ENCODE measurements around the gene ASPM.

Gene ASPM

GRCh38 chr1:197062692-197063091 is 83.8 kb downstream of the ASPM start:
- Histone ChIP-seq H4K20me1 (ENCODE audit: insufficient read depth, low read length) (no peaks in the 10 kb centered on the region), H3K9ac (ENCODE audit: low read length) (no peak overlapping the region), H3K9me2 (replicated peaks; ENCODE audit: insufficient read depth, low read length) (no peaks in the 10 kb centered on the region), H3K4me2 (ENCODE audit: low read depth, low read length) (no peak overlapping the region), H3K4me3 (ENCODE audit: low read length) (no peak overlapping the region), H3K4me1 (ENCODE audit: low read length) (no peaks in the 10 kb centered on the region), H3K36me3 (replicated peaks; ENCODE audit: insufficient read depth, low read length) (no peaks in the 10 kb centered on the region), H3F3A (ENCODE audit: insufficient read depth, low read length) (no peaks in the 10 kb centered on the region), H3K27me3 (replicated peaks; ENCODE audit: insufficient read depth, low read length) (no peaks in the 10 kb centered on the region), H3K9me3 (replicated peaks; ENCODE audit: insufficient read depth, low read length) (no peaks in the 10 kb centered on the region), H3K79me2 (ENCODE audit: low read length) (no peaks in the 10 kb centered on the region), H2AFZ (ENCODE audit: low read length) (no peak overlapping the region), H3K27ac (ENCODE audit: low read length) (no peak overlapping the region)
- no peak for DNase-seq
- TF ChIP-seq CTCF (IDR thresholded peaks at IDR 0.05; ENCODE audit: low read length) (no peak), EZH2phosphoT487 (IDR thresholded peaks at IDR 0.05; ENCODE audit: low read length) (no peak), EZH2 (optimal IDR thresholded peaks at IDR 0.05; ENCODE audit: low read depth, low read length) (no peak)

GRCh38 chr1:197049100-197049499 is 97.4 kb downstream of the ASPM start:
- no peak for DNase-seq
- H3K36me3 ChIP-seq (replicated peaks; ENCODE audit: insufficient read depth, low read length): no peaks in the 10 kb centered on the region
- no peak overlapping the region for H3K9ac ChIP-seq (ENCODE audit: low read length)
- H3K4me2 ChIP-seq (ENCODE audit: low read depth, low read length): no peak overlapping the region
- no peaks in the 10 kb centered on the region for H3K4me1 ChIP-seq (ENCODE audit: low read length)
- no peak overlapping the region for H3K4me3 ChIP-seq (ENCODE audit: low read length)
- H3F3A ChIP-seq (ENCODE audit: insufficient read depth, low read length): no peaks in the 10 kb centered on the region
- H3K27me3 ChIP-seq (replicated peaks; ENCODE audit: insufficient read depth, low read length): no peaks in the 10 kb centered on the region
- no peak overlapping the region for H3K27ac ChIP-seq (ENCODE audit: low read length)
- no peaks in the 10 kb centered on the region for H3K9me2 ChIP-seq (replicated peaks; ENCODE audit: insufficient read depth, low read length)
- H4K20me1 ChIP-seq (ENCODE audit: insufficient read depth, low read length): no peaks in the 10 kb centered on the region
- H3K9me3 ChIP-seq (replicated peaks; ENCODE audit: insufficient read depth, low read length): no peaks in the 10 kb centered on the region
- TF ChIP-seq EZH2phosphoT487 (IDR thresholded peaks at IDR 0.05; ENCODE audit: low read length) (no peak), EZH2 (optimal IDR thresholded peaks at IDR 0.05; ENCODE audit: low read depth, low read length) (no peak), CTCF (IDR thresholded peaks at IDR 0.05; ENCODE audit: low read length) (no peak)
- H3K79me2 ChIP-seq (ENCODE audit: low read length): no peaks in the 10 kb centered on the region
- H2AFZ ChIP-seq (ENCODE audit: low read length): no peak overlapping the region

GRCh38 chr1:197042676-197043341 is 103.7 kb downstream of the ASPM start:
- TF ChIP-seq EZH2phosphoT487 (IDR thresholded peaks at IDR 0.05; ENCODE audit: low read length): no peak
- no peak for TF ChIP-seq EZH2 (optimal IDR thresholded peaks at IDR 0.05; ENCODE audit: low read depth, low read length)
- TF ChIP-seq CTCF (IDR thresholded peaks at IDR 0.05; ENCODE audit: low read length): no peak
- no peaks in the 10 kb centered on the region for H3K9me2 ChIP-seq (replicated peaks; ENCODE audit: insufficient read depth, low read length)
- H3K4me1 ChIP-seq (ENCODE audit: low read length): peaks cover 5% of the 10 kb centered on the region; the same call in 1 of the 2 replicates
- H3F3A ChIP-seq (ENCODE audit: insufficient read depth, low read length): 0 out of 2 replicates have a peak, but pooled peaks cover 5% of the 10 kb centered on the region
- no peak overlapping the region for H3K4me3 ChIP-seq (ENCODE audit: low read length)
- no peaks in the 10 kb centered on the region for H4K20me1 ChIP-seq (ENCODE audit: insufficient read depth, low read length)
- H3K36me3 ChIP-seq (replicated peaks; ENCODE audit: insufficient read depth, low read length): no peaks in the 10 kb centered on the region
- no peak overlapping the region for H3K4me2 ChIP-seq (ENCODE audit: low read depth, low read length)
- no peak overlapping the region for H3K9ac ChIP-seq (ENCODE audit: low read length)
- DNase-seq: no peak
- no peaks in the 10 kb centered on the region for H3K9me3 ChIP-seq (replicated peaks; ENCODE audit: insufficient read depth, low read length)
- no peak overlapping the region for H3K27ac ChIP-seq (ENCODE audit: low read length)
- no peaks in the 10 kb centered on the region for H3K79me2 ChIP-seq (ENCODE audit: low read length)
- no peak overlapping the region for H2AFZ ChIP-seq (ENCODE audit: low read length)
- peaks cover 26% of the 10 kb centered on the region for H3K27me3 ChIP-seq (replicated peaks; ENCODE audit: insufficient read depth, low read length)
